Measurements from ENCODE around the gene C1QTNF12. TPM values are rescaled to one million over a fixed set of nuclear protein-coding genes. Genes with fewer than 3 reads are reported as not detected.

Gene C1QTNF12
- total RNA-seq, 4 donors from 2014 or later = 4.3 to 23.5 (median 7.1) TPM

GRCh38 chr1:1222575-1223225 lies 23.8 kb downstream of the C1QTNF12 start:
- peaks cover 87% of the 10 kb centered on the region for H3K36me3 ChIP-seq
- WGBS = 94% methylated on average over 39 of the region's 44 CpGs
- TF ChIP-seq EP300 (IDR thresholded peaks at IDR 0.05) = no peak
- no peak for TF ChIP-seq POLR2AphosphoS5 (IDR thresholded peaks at IDR 0.05)
- TF ChIP-seq POLR2A (IDR thresholded peaks at IDR 0.05) = no peak
- TF ChIP-seq CTCF (IDR thresholded peaks at IDR 0.05) = no peak
- DNase-seq (ENCODE audit: low spot score in 2 of 2) = no peak
- no peaks in the 10 kb centered on the region for H3K27me3 ChIP-seq
- no peaks in the 10 kb centered on the region for H3K9me3 ChIP-seq
- peaks cover 16% of the 10 kb centered on the region for H3K4me1 ChIP-seq
- no peak overlapping the region for H3K27ac ChIP-seq
- H3K4me3 ChIP-seq = no peak overlapping the region

- 84% methylated on average over 13 of the region's 30 CpGs for WGBS
- H3K4me3 ChIP-seq = no peak overlapping the region
- no peak for DNase-seq (ENCODE audit: low spot score in 2 of 2)
- peaks cover 87% of the 10 kb centered on the region for H3K36me3 ChIP-seq
- H3K27ac ChIP-seq = no peak overlapping the region
- no peaks in the 10 kb centered on the region for H3K27me3 ChIP-seq
- H3K4me1 ChIP-seq = peaks cover 18% of the 10 kb centered on the region
- TF ChIP-seq CTCF (IDR thresholded peaks at IDR 0.05) (no peak), POLR2A (IDR thresholded peaks at IDR 0.05) (no peak), POLR2AphosphoS5 (IDR thresholded peaks at IDR 0.05) (no peak), EP300 (IDR thresholded peaks at IDR 0.05) (no peak)
- no peaks in the 10 kb centered on the region for H3K9me3 ChIP-seq
These were observed 24.5 kb downstream of the C1QTNF12 start for GRCh38 chr1:1221887-1222574.

- 94% methylated on average over 15 of the region's 24 CpGs for WGBS
- no peak for TF ChIP-seq POLR2A (IDR thresholded peaks at IDR 0.05)
- TF ChIP-seq POLR2AphosphoS5 (IDR thresholded peaks at IDR 0.05) = no peak
- TF ChIP-seq CTCF (IDR thresholded peaks at IDR 0.05) = no peak
- TF ChIP-seq EP300 (IDR thresholded peaks at IDR 0.05) = no peak
- Histone ChIP-seq H3K4me3 (no peak overlapping the region), H3K9me3 (no peaks in the 10 kb centered on the region), H3K4me1 (peaks cover 17% of the 10 kb centered on the region), H3K27me3 (no peaks in the 10 kb centered on the region), H3K27ac (no peak overlapping the region), H3K36me3 (peaks cover 90% of the 10 kb centered on the region)
- no peak for DNase-seq (ENCODE audit: low spot score in 2 of 2)
These were observed 26.3 kb downstream of the C1QTNF12 start for GRCh38 chr1:1220197-1220596.

- H3K36me3 ChIP-seq = peaks cover 82% of the 10 kb centered on the region
- no peaks in the 10 kb centered on the region for H3K9me3 ChIP-seq
- no peak for DNase-seq (ENCODE audit: low spot score in 2 of 2)
- H3K27ac ChIP-seq = no peak overlapping the region
- WGBS = 90% methylated on average over 16 of the region's 20 CpGs
- H3K4me1 ChIP-seq = peaks cover 15% of the 10 kb centered on the region
- no peak overlapping the region for H3K4me3 ChIP-seq
- H3K27me3 ChIP-seq = no peaks in the 10 kb centered on the region
- no peak for TF ChIP-seq POLR2A (IDR thresholded peaks at IDR 0.05)
- TF ChIP-seq POLR2AphosphoS5 (IDR thresholded peaks at IDR 0.05) = no peak
- no peak for TF ChIP-seq EP300 (IDR thresholded peaks at IDR 0.05)
- TF ChIP-seq CTCF (IDR thresholded peaks at IDR 0.05) = no peak
These were observed 27.2 kb downstream of the C1QTNF12 start for GRCh38 chr1:1219341-1219740.

- no peak for TF ChIP-seq POLR2A (IDR thresholded peaks at IDR 0.05)
- TF ChIP-seq EP300 (IDR thresholded peaks at IDR 0.05) = no peak
- TF ChIP-seq CTCF (IDR thresholded peaks at IDR 0.05) = no peak
- no peak for TF ChIP-seq POLR2AphosphoS5 (IDR thresholded peaks at IDR 0.05)
- peaks cover 76% of the 10 kb centered on the region for H3K36me3 ChIP-seq
- H3K27ac ChIP-seq = no peak overlapping the region
- WGBS = 90% methylated on average over 7 of the region's 36 CpGs
- H3K4me3 ChIP-seq = no peak overlapping the region
- no peaks in the 10 kb centered on the region for H3K9me3 ChIP-seq
- DNase-seq (ENCODE audit: low spot score in 2 of 2) = no peak
- no peaks in the 10 kb centered on the region for H3K27me3 ChIP-seq
- H3K4me1 ChIP-seq = peaks cover 20% of the 10 kb centered on the region
These were observed 27.9 kb downstream of the C1QTNF12 start for GRCh38 chr1:1218524-1219200.

Measured in suprapubic skin (tissue), 4 donors.